ENCODE measurements around the gene MYB. TPM values are rescaled to one million over a fixed set of nuclear protein-coding genes. Genes with fewer than 3 reads are reported as not detected.

The MYB gene
- total and polyA plus RNA-seq, 2 donors (not counting 3 experiments of a cell fraction or from before 2014, with no cell fraction given): 0.14 to 0.53 TPM

GRCh38 chr6:135231469-135231844, 50.3 kb downstream of the MYB start:
- Histone ChIP-seq H3K4me1 (ENCODE audit: control insufficient read depth, extremely low read depth, insufficient read depth, low read length) (no peaks in the 10 kb centered on the region), H3K9me3 (replicated peaks; ENCODE audit: control insufficient read depth, insufficient read depth, low read length) (no peaks in the 10 kb centered on the region), H3K4me2 (ENCODE audit: insufficient read depth, low read length) (no peak overlapping the region), H3K27me3 (ENCODE audit: control insufficient read depth in 2 of 2, insufficient read depth in 2 of 2, low read length in 2 of 2) (peaks cover 2% of the 10 kb centered on the region in 2 experiments), H3K27ac (ENCODE audit: insufficient read depth, low read depth, low read length) (no peak overlapping the region), H3K9me1 (replicated peaks; ENCODE audit: control insufficient read depth, extremely low read depth, insufficient read depth, low read length) (no peaks in the 10 kb centered on the region), H3K36me3 (ENCODE audit: control insufficient read depth in 2 of 2, extremely low read depth in 1 of 2, insufficient read depth in 2 of 2, low read length in 2 of 2) (no peaks in the 10 kb centered on the region), H3K79me2 (ENCODE audit: control insufficient read depth, insufficient read depth, low read length) (no peaks in the 10 kb centered on the region), H4K20me1 (replicated peaks; ENCODE audit: control insufficient read depth, extremely low read depth, insufficient read depth, low read length) (no peaks in the 10 kb centered on the region), H2AFZ (ENCODE audit: low read depth, low read length) (no peak overlapping the region), H3K4me3 (replicated peaks in 1 of 3; ENCODE audit: insufficient read depth in 1 of 3, low read depth in 1 of 3, low read length in 3 of 3) (no peak overlapping the region), H3K9ac (replicated peaks; ENCODE audit: extremely low read depth, insufficient read depth, low read length) (no peak overlapping the region)
- no TSS peak for BruUV-seq (replicated peaks)
- FAIRE-seq: no peak
- DNase-seq (ENCODE audit: low read depth, low spot score): no peak
- intact Hi-C loops (cut with micrococcal nuclease): no loop called here
- dilution Hi-C loops (cut with MboI; ENCODE audit: extremely low pct_ligation_motif_present, low sequenced_read_pairs): no loop called here
- TF ChIP-seq JUN (IDR thresholded peaks at IDR 0.05; ENCODE audit: borderline replicate concordance, insufficient read depth, insufficient read length, low read depth): no peak
- TF ChIP-seq FOS (IDR thresholded peaks at IDR 0.05; ENCODE audit: borderline replicate concordance, insufficient read depth, low read length): no peak
- TF ChIP-seq, protein P1, sequence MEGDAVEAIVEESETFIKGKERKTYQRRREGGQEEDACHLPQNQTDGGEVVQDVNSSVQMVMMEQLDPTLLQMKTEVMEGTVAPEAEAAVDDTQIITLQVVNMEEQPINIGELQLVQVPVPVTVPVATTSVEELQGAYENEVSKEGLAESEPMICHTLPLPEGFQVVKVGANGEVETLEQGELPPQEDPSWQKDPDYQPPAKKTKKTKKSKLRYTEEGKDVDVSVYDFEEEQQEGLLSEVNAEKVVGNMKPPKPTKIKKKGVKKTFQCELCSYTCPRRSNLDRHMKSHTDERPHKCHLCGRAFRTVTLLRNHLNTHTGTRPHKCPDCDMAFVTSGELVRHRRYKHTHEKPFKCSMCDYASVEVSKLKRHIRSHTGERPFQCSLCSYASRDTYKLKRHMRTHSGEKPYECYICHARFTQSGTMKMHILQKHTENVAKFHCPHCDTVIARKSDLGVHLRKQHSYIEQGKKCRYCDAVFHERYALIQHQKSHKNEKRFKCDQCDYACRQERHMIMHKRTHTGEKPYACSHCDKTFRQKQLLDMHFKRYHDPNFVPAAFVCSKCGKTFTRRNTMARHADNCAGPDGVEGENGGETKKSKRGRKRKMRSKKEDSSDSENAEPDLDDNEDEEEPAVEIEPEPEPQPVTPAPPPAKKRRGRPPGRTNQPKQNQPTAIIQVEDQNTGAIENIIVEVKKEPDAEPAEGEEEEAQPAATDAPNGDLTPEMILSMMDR (IDR thresholded peaks at IDR 0.05; ENCODE audit: extremely low read depth in 1 of 2, insufficient read depth in 1 of 2, low read depth in 1 of 2, low read length in 2 of 2): no peak
- no peak for TF ChIP-seq POLR2AphosphoS5 (IDR thresholded peaks at IDR 0.05; ENCODE audit: insufficient read depth, low read depth, low read length)
- no peak for TF ChIP-seq GATA2 (IDR thresholded peaks at IDR 0.05; ENCODE audit: insufficient read depth, insufficient read length, low read depth, low read length)
- no peak for TF ChIP-seq POLR2A (IDR thresholded peaks at IDR 0.05; ENCODE audit: low read depth, low read length)
- no peak for TF ChIP-seq EZH2 (IDR thresholded peaks at IDR 0.05; ENCODE audit: borderline replicate concordance, low read depth, low read length, severe bottlenecking)
- TF ChIP-seq MYC (IDR thresholded peaks at IDR 0.05; ENCODE audit: low read depth, low read length): no peak
- no peak for TF ChIP-seq MAX (IDR thresholded peaks at IDR 0.05; ENCODE audit: insufficient read depth, insufficient read length)
- ChIA-PET POLR2A (no interaction called here), CTCF (interaction anchor here (1.5 kb wide), 1 partner anchor 48 kb away, joined by 4 read pairs; no protein-coding TSS in a partner anchor)

All from endothelial cell of umbilical vein (primary cell).